ENCODE measurements around the gene ATP5F1D. TPM values are rescaled to one million over a fixed set of nuclear protein-coding genes. Genes with fewer than 3 reads are reported as not detected.

The ATP5F1D gene
- total and polyA plus RNA-seq, 2 of the 13 experiments (the other 11 are each of a cell fraction or from before 2014, with no cell fraction given): 39.4 to 78.7 TPM

DNA sequence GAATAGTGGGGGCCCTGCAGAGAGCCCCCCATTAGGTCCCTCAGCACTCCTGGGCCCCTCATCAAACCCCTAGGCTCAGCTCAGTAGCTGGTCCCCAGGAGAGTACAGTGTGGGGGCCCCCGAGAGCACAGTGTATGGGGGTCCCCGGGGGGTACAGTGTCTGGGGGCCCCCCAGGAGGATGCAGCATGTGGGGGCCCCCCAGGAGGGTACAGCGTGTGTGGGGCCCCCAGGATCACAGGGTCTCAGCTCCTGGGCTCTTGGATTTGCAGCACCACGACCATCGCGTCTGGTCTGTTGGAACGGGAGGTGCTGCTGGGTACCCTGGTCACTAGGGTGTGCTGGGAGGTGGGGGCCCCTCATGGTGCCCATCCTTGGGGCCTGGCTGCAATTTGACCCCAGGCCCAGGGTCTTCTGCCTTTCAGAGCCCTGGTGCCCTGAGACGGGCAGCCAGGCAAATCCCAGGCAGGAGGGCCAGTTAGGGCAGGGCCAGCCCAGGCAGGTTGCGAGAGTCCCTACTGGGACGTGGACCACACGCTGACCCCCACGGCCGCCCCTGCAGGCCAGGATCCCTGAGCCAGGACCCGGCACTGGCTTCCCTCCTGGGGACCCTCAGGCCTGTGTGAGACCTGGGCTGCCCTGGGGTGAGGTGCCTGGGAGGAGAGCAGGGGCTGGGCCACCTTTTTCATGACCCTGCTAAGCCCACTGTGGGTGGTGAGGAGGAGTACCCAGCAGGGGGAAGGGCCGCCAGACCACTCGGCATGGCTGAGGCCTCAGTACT lies 17.3 kb upstream of the ATP5F1D start:
- ATAC-seq (no peak), FAIRE-seq (no peak), DNase-seq (ENCODE audit: low spot score) (no peak)
- 0 out of 2 replicates have a peak, but pooled peaks cover 8% of the 10 kb centered on the region for H3K4me1 ChIP-seq (ENCODE audit: insufficient read depth, low read length)
- BruUV-seq (replicated peaks): no TSS peak
- intact Hi-C loops (cut with micrococcal nuclease; ENCODE audit: unreplicated experiment): no loop called here
- no peaks in the 10 kb centered on the region for H4K20me1 ChIP-seq (ENCODE audit: insufficient read depth, low read length)
- no peak overlapping the region for H3K27ac ChIP-seq (ENCODE audit: extremely low read length, insufficient read depth, low read length)
- ChIA-PET CTCF (ENCODE audit: low intra/inter-chr PET ratio, low total read pairs) (no interaction called here), POLR2A (no interaction called here)
- TF ChIP-seq ZNF703 (CRISPR knock-in tag; IDR thresholded peaks at IDR 0.05; ENCODE audit: borderline replicate concordance) (no peak), SIX1 (CRISPR knock-in tag; IDR thresholded peaks at IDR 0.05; ENCODE audit: borderline replicate concordance) (no peak), GATAD1 (CRISPR knock-in tag; IDR thresholded peaks at IDR 0.05) (no peak), RBFOX2 (IDR thresholded peaks at IDR 0.05; ENCODE audit: low read depth, low read length) (peak; percentile 35; the same call in 1 of the 2 replicates), FOXC1 (CRISPR knock-in tag; IDR thresholded peaks at IDR 0.05; ENCODE audit: borderline replicate concordance) (no peak), POLR2A (IDR thresholded peaks at IDR 0.05; ENCODE audit: insufficient read depth in 1 of 2, low read depth in 2 of 2, low read length in 2 of 2) (0 out of 4 replicates have a peak, but pooled peaks of 1 of the 2 experiments have one; percentile 11), AGO2 (optimal IDR thresholded peaks at IDR 0.05; ENCODE audit: low read depth, low read length) (peak; percentile 27), ARHGAP35 (CRISPR knock-in tag; IDR thresholded peaks at IDR 0.05; ENCODE audit: borderline replicate concordance) (no peak)
- TF ChIP-seq, protein P1, sequence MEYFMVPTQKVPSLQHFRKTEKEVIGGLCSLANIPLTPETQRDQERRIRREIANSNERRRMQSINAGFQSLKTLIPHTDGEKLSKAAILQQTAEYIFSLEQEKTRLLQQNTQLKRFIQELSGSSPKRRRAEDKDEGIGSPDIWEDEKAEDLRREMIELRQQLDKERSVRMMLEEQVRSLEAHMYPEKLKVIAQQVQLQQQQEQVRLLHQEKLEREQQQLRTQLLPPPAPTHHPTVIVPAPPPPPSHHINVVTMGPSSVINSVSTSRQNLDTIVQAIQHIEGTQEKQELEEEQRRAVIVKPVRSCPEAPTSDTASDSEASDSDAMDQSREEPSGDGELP (IDR thresholded peaks at IDR 0.05; ENCODE audit: borderline replicate concordance, low read depth): no peak
- in situ Hi-C loops (cut with HindIII; ENCODE audit: extremely low pct_ligation_motif_present, low pct_unique_long_range_greater_than_20kb): no loop called here
- no peak overlapping the region for H3K9ac ChIP-seq (ENCODE audit: insufficient read depth, low read depth, low read length)
- no peak overlapping the region for H3K4me2 ChIP-seq (ENCODE audit: low read depth, low read length)
- no peak overlapping the region for H3K4me3 ChIP-seq (replicated peaks in 1 of 3; ENCODE audit: insufficient read depth in 1 of 3, low read depth in 2 of 3, low read length in 3 of 3)
- 93% methylated on average over 5 of the region's 16 CpGs for WGBS (ENCODE audit: low lambda C conversion rate)
- H3K9me3 ChIP-seq (ENCODE audit: low read length): no peaks in the 10 kb centered on the region
- H3K79me2 ChIP-seq (ENCODE audit: insufficient read depth, low read length): no peaks in the 10 kb centered on the region
- no peak overlapping the region for H2AFZ ChIP-seq (ENCODE audit: low read length)
- no peaks in the 10 kb centered on the region for H3K27me3 ChIP-seq (ENCODE audit: control insufficient read depth in 1 of 2, insufficient read depth in 2 of 2, low read length in 2 of 2)
- peaks cover 17 to 24% of the 10 kb centered on the region in 2 experiments; a peak in 4 of 5 replicates for H3K36me3 ChIP-seq (replicated peaks in 1 of 2; ENCODE audit: control insufficient read depth in 1 of 2, insufficient read depth in 2 of 2, low read length in 2 of 2)

Measured in HepG2 (cell line).